HEK293 (cell line): ENCODE data around the gene POC1B.

Source experiments
- CTCF ChIA-PET: fragments of 350-600 bp; formaldehyde crosslinking; extraction: SDS; loops from one replicate; lab custom pipeline; 2021; ENCODE audit warnings: antibody characterized with exemption; lab: Yijun Ruan, JAX
- POLR2A ChIA-PET: fragments of 300-600 bp; formaldehyde crosslinking; extraction: SDS; loops from one replicate; lab custom pipeline; 2020; ENCODE audit warnings: antibody characterized with exemption, inconsistent platforms; lab: Yijun Ruan, JAX
- H3K27ac ChIP-seq: fragments of 200-500 bp; sonication (Bioruptor generic); 2 replicates; pipeline ENCODE4 v1.5.1; 2014; ENCODE audit warnings: low read depth, low read length, control low read depth, inconsistent platforms; ENCODE audit errors: extremely low read depth
- H3K36me3 ChIP-seq, 2 experiments: fragments of 200-500 bp in 1 of 2; sonication (Bioruptor generic) in 1 of 2; 1 replicate in 1 of 2; 2 replicates in 1 of 2; pipeline ENCODE4 v1.5.1; 2014 to 2017; ENCODE audit warnings: inconsistent platforms in 2 of 2, low read length in 2 of 2; ENCODE audit not compliant: control insufficient read depth in 2 of 2, insufficient read depth in 1 of 2
- H3K4me1 ChIP-seq: fragments of 200-500 bp; sonication (Bioruptor generic); 2 replicates; pipeline ENCODE4 v1.5.1; 2014; ENCODE audit warnings: mild to moderate bottlenecking, low read length, inconsistent platforms; ENCODE audit not compliant: control insufficient read depth, insufficient read depth
- H3K4me3 ChIP-seq: 2 replicates; pipeline ENCODE4 v1.5.1; 2011; ENCODE audit warnings: low read depth, mild to moderate bottlenecking, control low read depth, low read length, moderate library complexity
- H3K9me3 ChIP-seq: fragments of 200-500 bp; sonication (Bioruptor generic); 2 replicates; pipeline ENCODE4 v1.5.1; 2014; ENCODE audit warnings: low read depth, low read length, inconsistent platforms; ENCODE audit not compliant: control insufficient read depth, insufficient read depth
- CTCF ChIP-seq: fragments of 450-650 bp; formaldehyde crosslinking; IDR thresholded peaks from 2 replicates; pipeline ENCODE4 v1.5.1; 2016; ENCODE audit warnings: missing biosample characterization, missing genetic modification characterization
- EGR2 ChIP-seq: fragments of 450-650 bp; formaldehyde crosslinking; IDR thresholded peaks from 2 replicates; pipeline ENCODE4 v1.5.1; 2016; ENCODE audit warnings: low read depth, missing biosample characterization, missing genetic modification characterization
- FEZF1 ChIP-seq: fragments of 450-650 bp; formaldehyde crosslinking; IDR thresholded peaks from 2 replicates; pipeline ENCODE4 v1.5.1; 2016; ENCODE audit warnings: missing biosample characterization, missing genetic modification characterization
- HOXD13 ChIP-seq: sonication (generic); formaldehyde crosslinking; IDR thresholded peaks from 2 replicates; pipeline ENCODE4 v1.8.0; 2022; ENCODE audit warnings: missing genetic modification reagents, borderline replicate concordance
- KLF1 ChIP-seq: fragments of 450-650 bp; formaldehyde crosslinking; IDR thresholded peaks from 2 replicates; pipeline ENCODE4 v1.5.1; 2016; ENCODE audit warnings: missing biosample characterization, missing genetic modification characterization
- KLF10 ChIP-seq: fragments of 450-650 bp; IDR thresholded peaks from 2 replicates; pipeline ENCODE4 v1.5.1; 2018; ENCODE audit warnings: missing biosample characterization, mild to moderate bottlenecking, missing genetic modification characterization
- KLF8 ChIP-seq: fragments of 450-650 bp; formaldehyde crosslinking; IDR thresholded peaks from 2 replicates; pipeline ENCODE4 v1.5.1; 2016; ENCODE audit warnings: missing biosample characterization, missing genetic modification characterization
- MZF1 ChIP-seq: fragments of 450-650 bp; formaldehyde crosslinking; IDR thresholded peaks from 2 replicates; pipeline ENCODE4 v1.5.1; 2017; ENCODE audit warnings: missing biosample characterization, missing genetic modification characterization, borderline replicate concordance
- OVOL3 ChIP-seq: fragments of 450-650 bp; formaldehyde crosslinking; IDR thresholded peaks from 2 replicates; pipeline ENCODE4 v1.5.1; 2016; ENCODE audit warnings: missing biosample characterization, missing genetic modification characterization
- SALL2 ChIP-seq: fragments of 450-650 bp; formaldehyde crosslinking; IDR thresholded peaks from 2 replicates; pipeline ENCODE4 v1.5.0; 2017; ENCODE audit warnings: missing biosample characterization, mild to moderate bottlenecking, missing genetic modification characterization, borderline replicate concordance
- ZBTB48 ChIP-seq: fragments of 450-650 bp; formaldehyde crosslinking; IDR thresholded peaks from 2 replicates; pipeline ENCODE4 v1.5.1; 2016; ENCODE audit warnings: missing biosample characterization, missing genetic modification characterization
- ZBTB7A ChIP-seq: fragments of 450-650 bp; formaldehyde crosslinking; IDR thresholded peaks from 2 replicates; pipeline ENCODE4 v1.5.1; 2016; ENCODE audit warnings: low read depth, missing biosample characterization, missing genetic modification characterization
- ZFHX2 ChIP-seq: fragments of 450-650 bp; formaldehyde crosslinking; conservative IDR thresholded peaks from 2 replicates; pipeline ENCODE4 v1.5.1; 2016; ENCODE audit warnings: missing biosample characterization, missing genetic modification characterization
- ZNF169 ChIP-seq: fragments of 450-650 bp; formaldehyde crosslinking; IDR thresholded peaks from 2 replicates; pipeline ENCODE4 v1.5.1; 2016; ENCODE audit warnings: missing biosample characterization, missing genetic modification characterization
- ZNF2 ChIP-seq: fragments of 450-650 bp; formaldehyde crosslinking; IDR thresholded peaks from 2 replicates; pipeline ENCODE4 v1.5.1; 2016; ENCODE audit warnings: missing biosample characterization, missing genetic modification characterization
- ZNF23 ChIP-seq: fragments of 450-650 bp; formaldehyde crosslinking; IDR thresholded peaks from 2 replicates; pipeline ENCODE4 v1.5.1; 2016; ENCODE audit warnings: missing biosample characterization, missing genetic modification characterization, borderline replicate concordance
- ZNF341 ChIP-seq: fragments of 450-650 bp; formaldehyde crosslinking; IDR thresholded peaks from 2 replicates; pipeline ENCODE4; 2016; ENCODE audit warnings: low read depth, missing biosample characterization, missing genetic modification characterization
- ZNF596 ChIP-seq: fragments of 450-650 bp; IDR thresholded peaks from 2 replicates; pipeline ENCODE4 v1.5.0; 2018; ENCODE audit warnings: missing biosample characterization, mild to moderate bottlenecking, missing genetic modification characterization, moderate library complexity
- ZNF704 ChIP-seq: fragments of 450-650 bp; formaldehyde crosslinking; IDR thresholded peaks from 2 replicates; pipeline ENCODE4 v1.5.1; 2016; ENCODE audit warnings: missing biosample characterization, missing genetic modification characterization
- ZNF843 ChIP-seq: fragments of 450-650 bp; formaldehyde crosslinking; IDR thresholded peaks from 2 replicates; pipeline ENCODE4 v1.5.1; 2016; ENCODE audit warnings: missing biosample characterization, missing genetic modification characterization
- ZSCAN16 ChIP-seq: fragments of 450-650 bp; formaldehyde crosslinking; IDR thresholded peaks from 2 replicates; pipeline ENCODE4 v1.5.1; 2016; ENCODE audit warnings: missing biosample characterization, missing genetic modification characterization
- ZSCAN23 ChIP-seq: fragments of 450-650 bp; formaldehyde crosslinking; IDR thresholded peaks from 2 replicates; pipeline ENCODE4 v1.5.1; 2016; ENCODE audit warnings: missing biosample characterization, missing genetic modification characterization
- TF ChIP-seq, protein P1 (sequence below): fragments of 450-650 bp; IDR thresholded peaks from 2 replicates; pipeline ENCODE4 v1.5.1; 2018; ENCODE audit warnings: missing biosample characterization, missing genetic modification characterization
- TF ChIP-seq, protein P2 (sequence below): fragments of 450-650 bp; formaldehyde crosslinking; IDR thresholded peaks from 2 replicates; pipeline ENCODE4 v1.5.1; 2016; ENCODE audit warnings: missing biosample characterization, missing genetic modification characterization
- TF ChIP-seq, protein P3 (sequence below): fragments of 450-650 bp; formaldehyde crosslinking; IDR thresholded peaks from 2 replicates; pipeline ENCODE4 v1.5.1; 2016; ENCODE audit warnings: missing biosample characterization, missing genetic modification characterization
- TF ChIP-seq, protein P4 (sequence below): fragments of 450-650 bp; formaldehyde crosslinking; IDR thresholded peaks from 2 replicates; pipeline ENCODE4; 2016; ENCODE audit warnings: missing biosample characterization, missing genetic modification characterization

POC1B gene

GRCh38 chr12:89544681-89545184 is 18.9 kb upstream of the POC1B start:
- Histone ChIP-seq H3K27ac (no peak overlapping the region), H3K4me3 (no peak overlapping the region), H3K9me3 (no peaks in the 10 kb centered on the region), H3K4me1 (no peaks in the 10 kb centered on the region), H3K36me3 (no peaks in the 10 kb centered on the region)
- POLR2A ChIA-PET = no interaction called here
- CTCF ChIA-PET = interaction anchor here (0.5 to 2.1 kb wide), 9 partner anchors 12 to 757 kb away, joined by 3 to 10 read pairs (median 4); no protein-coding TSS in a partner anchor
- TF ChIP-seq KLF8 (tag by site-specific recombination) = no peak
- TF ChIP-seq ZFHX2 = peak; percentile 71
- TF ChIP-seq EGR2 (tag by site-specific recombination) = peak; percentile 27; the same call in 1 of the 2 replicates
- TF ChIP-seq KLF10 (tag by site-specific recombination) = no peak
- TF ChIP-seq ZNF341 = peak; percentile 55; the same call in 1 of the 2 replicates
- no peak for TF ChIP-seq SALL2 (tag by site-specific recombination)
- TF ChIP-seq ZSCAN23 (tag by site-specific recombination) = no peak
- no peak for TF ChIP-seq ZNF843 (tag by site-specific recombination)
- TF ChIP-seq, protein P1, sequence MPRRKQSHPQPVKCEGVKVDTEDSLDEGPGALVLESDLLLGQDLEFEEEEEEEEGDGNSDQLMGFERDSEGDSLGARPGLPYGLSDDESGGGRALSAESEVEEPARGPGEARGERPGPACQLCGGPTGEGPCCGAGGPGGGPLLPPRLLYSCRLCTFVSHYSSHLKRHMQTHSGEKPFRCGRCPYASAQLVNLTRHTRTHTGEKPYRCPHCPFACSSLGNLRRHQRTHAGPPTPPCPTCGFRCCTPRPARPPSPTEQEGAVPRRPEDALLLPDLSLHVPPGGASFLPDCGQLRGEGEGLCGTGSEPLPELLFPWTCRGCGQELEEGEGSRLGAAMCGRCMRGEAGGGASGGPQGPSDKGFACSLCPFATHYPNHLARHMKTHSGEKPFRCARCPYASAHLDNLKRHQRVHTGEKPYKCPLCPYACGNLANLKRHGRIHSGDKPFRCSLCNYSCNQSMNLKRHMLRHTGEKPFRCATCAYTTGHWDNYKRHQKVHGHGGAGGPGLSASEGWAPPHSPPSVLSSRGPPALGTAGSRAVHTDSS (tag by site-specific recombination) = no peak
- TF ChIP-seq, protein P2, sequence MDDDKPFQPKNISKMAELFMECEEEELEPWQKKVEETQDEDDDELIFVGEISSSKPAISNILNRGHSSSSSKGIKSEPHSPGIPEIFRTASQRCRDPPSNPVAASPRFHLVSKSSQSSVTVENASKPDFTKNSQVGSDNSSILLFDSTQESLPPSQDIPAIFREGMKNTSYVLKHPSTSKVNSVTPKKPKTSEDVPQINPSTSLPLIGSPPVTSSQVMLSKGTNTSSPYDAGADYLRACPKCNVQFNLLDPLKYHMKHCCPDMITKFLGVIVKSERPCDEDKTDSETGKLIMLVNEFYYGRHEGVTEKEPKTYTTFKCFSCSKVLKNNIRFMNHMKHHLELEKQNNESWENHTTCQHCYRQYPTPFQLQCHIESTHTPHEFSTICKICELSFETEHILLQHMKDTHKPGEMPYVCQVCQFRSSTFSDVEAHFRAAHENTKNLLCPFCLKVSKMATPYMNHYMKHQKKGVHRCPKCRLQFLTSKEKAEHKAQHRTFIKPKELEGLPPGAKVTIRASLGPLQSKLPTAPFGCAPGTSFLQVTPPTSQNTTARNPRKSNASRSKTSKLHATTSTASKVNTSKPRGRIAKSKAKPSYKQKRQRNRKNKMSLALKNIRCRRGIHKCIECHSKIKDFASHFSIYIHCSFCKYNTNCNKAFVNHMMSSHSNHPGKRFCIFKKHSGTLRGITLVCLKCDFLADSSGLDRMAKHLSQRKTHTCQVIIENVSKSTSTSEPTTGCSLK (tag by site-specific recombination) = no peak
- TF ChIP-seq ZNF169 (tag by site-specific recombination) = no peak
- TF ChIP-seq ZNF704 = no peak
- no peak for TF ChIP-seq FEZF1 (tag by site-specific recombination)
- no peak for TF ChIP-seq ZSCAN16

DNA sequence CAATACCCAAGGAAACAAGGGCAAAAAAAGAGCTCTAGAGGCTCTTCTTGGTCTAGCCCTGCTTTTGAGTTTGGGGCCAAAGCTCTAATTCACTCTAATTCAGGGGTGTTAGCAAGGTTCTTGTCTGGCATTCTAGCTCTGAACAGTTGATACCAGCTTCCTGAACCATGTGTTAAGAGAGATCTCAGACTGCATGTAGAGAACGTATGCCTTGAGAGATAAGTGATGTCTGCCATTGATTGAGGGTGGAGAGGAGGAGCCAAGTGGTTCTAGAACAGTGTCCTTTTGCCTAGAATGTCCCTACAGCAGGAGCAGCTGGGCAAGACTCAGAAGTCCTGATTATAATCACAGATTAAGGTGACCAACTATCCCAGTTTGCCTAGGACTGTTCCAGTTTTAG is 18.2 kb upstream of the POC1B start:
- CTCF ChIA-PET = interaction anchor here (0.5 to 2.1 kb wide), 13 partner anchors 13 to 757 kb away, joined by 3 to 10 read pairs (median 4); no protein-coding TSS in a partner anchor

More for the DNA sequence above, 18.2 kb upstream of the POC1B start:
- TF ChIP-seq HOXD13 (CRISPR knock-in tag) = no peak
- no peak for TF ChIP-seq MZF1 (tag by site-specific recombination)
- TF ChIP-seq, protein P3, sequence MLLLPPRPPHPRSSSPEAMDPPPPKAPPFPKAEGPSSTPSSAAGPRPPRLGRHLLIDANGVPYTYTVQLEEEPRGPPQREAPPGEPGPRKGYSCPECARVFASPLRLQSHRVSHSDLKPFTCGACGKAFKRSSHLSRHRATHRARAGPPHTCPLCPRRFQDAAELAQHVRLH (tag by site-specific recombination) = no peak
- no peak for TF ChIP-seq ZNF23 (tag by site-specific recombination)
- no peak for TF ChIP-seq ZBTB7A (tag by site-specific recombination)
- no peak for TF ChIP-seq OVOL3 (tag by site-specific recombination)
- TF ChIP-seq ZNF596 = no peak
- TF ChIP-seq, protein P4, sequence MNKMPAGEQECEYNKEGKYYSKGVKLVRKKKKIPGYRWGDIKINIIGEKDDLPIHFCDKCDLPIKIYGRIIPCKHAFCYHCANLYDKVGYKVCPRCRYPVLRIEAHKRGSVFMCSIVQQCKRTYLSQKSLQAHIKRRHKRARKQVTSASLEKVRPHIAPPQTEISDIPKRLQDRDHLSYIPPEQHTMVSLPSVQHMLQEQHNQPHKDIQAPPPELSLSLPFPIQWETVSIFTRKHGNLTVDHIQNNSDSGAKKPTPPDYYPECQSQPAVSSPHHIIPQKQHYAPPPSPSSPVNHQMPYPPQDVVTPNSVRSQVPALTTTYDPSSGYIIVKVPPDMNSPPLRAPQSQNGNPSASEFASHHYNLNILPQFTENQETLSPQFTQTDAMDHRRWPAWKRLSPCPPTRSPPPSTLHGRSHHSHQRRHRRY (tag by site-specific recombination) = no peak
- no peak for TF ChIP-seq ZNF2 (tag by site-specific recombination)
- no peak for TF ChIP-seq ZBTB48 (tag by site-specific recombination)
- no peak for TF ChIP-seq KLF1 (tag by site-specific recombination)
- no peak for TF ChIP-seq CTCF (tag by site-specific recombination)
- Histone ChIP-seq H3K4me1 (no peaks in the 10 kb centered on the region), H3K4me3 (no peak overlapping the region), H3K9me3 (no peaks in the 10 kb centered on the region), H3K27ac (no peak overlapping the region), H3K36me3 (no peaks in the 10 kb centered on the region)
- POLR2A ChIA-PET = interaction anchor here (0.5 kb wide), 1 partner anchor 599 kb away, joined by 5 read pairs; no protein-coding TSS in a partner anchor
